Stimulated activated CD8-positive, alpha-beta memory T cell treated with anti-CD3 and anti-CD28 coated beads, Interleukin-7, amount 100 ng/mL, for 24 hours (primary cell): ENCODE measurements around the gene LDLRAD1.
"Not testable (repeated sequence)": the region's sequence is repeated elsewhere in the genome, so short reads cannot be mapped to it uniquely, and the experiment has no call there.

Source experiments
- DNase-seq: peaks from one replicate; pipeline ENCODE4 v3.0.0-alpha.2; 2020; ENCODE audit warnings: low read depth

LDLRAD1 gene

GRCh38 chr1:53992085-53992874, 25.7 kb downstream of the LDLRAD1 start:
- no peak for DNase-seq

GRCh38 chr1:53987880-53988279, 30.1 kb downstream of the LDLRAD1 start:
- no peak for DNase-seq

- DNase-seq = no peak
Measured at GRCh38 chr1:53986458-53986857, 31.5 kb downstream of the LDLRAD1 start.

- DNase-seq = no peak
Measured at GRCh38 chr1:53984726-53985125, 33.3 kb downstream of the LDLRAD1 start.

- DNase-seq = no peak
Measured at GRCh38 chr1:53982763-53983104, 35.3 kb downstream of the LDLRAD1 start.

- DNase-seq = no peak
Measured at GRCh38 chr1:53982034-53982762, 35.8 kb downstream of the LDLRAD1 start.

- no peak for DNase-seq
Measured at GRCh38 chr1:53981220-53981619, 36.8 kb downstream of the LDLRAD1 start.

- DNase-seq = no peak
Measured at GRCh38 chr1:53979712-53980450, 38.1 kb downstream of the LDLRAD1 start.

GRCh38 chr1:53975861-53976260, 42.1 kb downstream of the LDLRAD1 start:
- DNase-seq = no peak

- DNase-seq = no peak
Measured at GRCh38 chr1:53971718-53972117, 46.3 kb downstream of the LDLRAD1 start.

- not testable (repeated sequence) for DNase-seq
Measured at GRCh38 chr1:53969323-53969722, 48.7 kb downstream of the LDLRAD1 start.

- DNase-seq = no peak
Measured at GRCh38 chr1:53968125-53968513, 49.9 kb downstream of the LDLRAD1 start.

- no peak for DNase-seq
Measured at GRCh38 chr1:53967409-53968124, 50.4 kb downstream of the LDLRAD1 start.

GRCh38 chr1:53966794-53967193, 51.2 kb downstream of the LDLRAD1 start:
- no peak for DNase-seq

GRCh38 chr1:53964109-53964508, 53.9 kb downstream of the LDLRAD1 start:
- no peak for DNase-seq

GRCh38 chr1:53963460-53963859, 54.5 kb downstream of the LDLRAD1 start:
- no peak for DNase-seq

- no peak for DNase-seq
Measured at GRCh38 chr1:53962395-53962794, 55.6 kb downstream of the LDLRAD1 start.

GRCh38 chr1:53959664-53960250, 58.2 kb downstream of the LDLRAD1 start:
- DNase-seq = no peak
